Measurements from ENCODE around the gene TXN2.

DNA sequence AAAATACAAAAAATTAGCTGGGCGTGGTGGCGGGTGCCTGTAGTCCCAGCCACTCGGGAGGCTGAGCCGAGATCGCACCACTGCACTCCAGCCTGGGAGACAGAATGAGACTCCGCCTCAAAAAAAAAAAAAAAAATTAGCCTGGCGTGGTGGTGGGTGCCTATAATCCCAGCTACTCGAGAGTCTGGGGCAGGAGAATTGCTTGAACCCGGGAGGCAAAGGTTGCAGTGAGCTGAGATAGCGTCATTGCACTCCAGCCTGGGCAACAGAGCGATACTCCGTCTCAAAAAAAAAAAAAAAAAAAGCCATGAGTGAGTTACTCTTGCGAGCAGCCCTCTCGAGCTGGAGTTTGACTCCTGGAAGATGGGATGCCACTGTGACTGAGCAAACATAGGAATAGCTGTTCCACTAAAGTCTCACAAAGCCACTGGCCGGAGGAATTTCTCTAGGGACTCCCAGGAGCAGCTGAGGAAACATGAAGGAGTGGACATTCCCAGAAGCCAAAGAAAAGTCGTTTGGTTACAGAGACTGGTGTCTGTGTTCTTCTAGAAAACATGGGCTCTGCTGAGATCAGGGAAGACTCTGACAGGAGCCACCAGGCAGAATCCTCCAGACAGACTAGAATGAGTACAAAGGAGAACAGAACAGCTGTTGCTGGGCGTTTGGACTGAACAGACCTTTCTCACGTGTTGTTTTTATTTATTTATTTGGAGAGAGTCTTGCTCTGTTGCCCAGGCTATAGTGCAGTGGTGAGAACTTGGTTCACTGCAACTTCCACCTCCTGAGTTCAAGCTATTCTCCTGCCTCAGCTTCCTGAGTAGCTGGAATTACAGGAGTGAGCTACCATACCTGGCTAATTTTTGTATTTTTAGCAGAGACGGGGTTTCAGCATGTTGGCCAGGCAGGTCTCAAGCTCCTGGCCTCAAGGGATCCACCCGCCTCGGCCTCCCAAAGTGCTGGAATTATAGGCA lies 61.2 kb downstream of the TXN2 start:
- no peak for TF ChIP-seq CTCF (IDR thresholded peaks at IDR 0.05)
- no peak for TF ChIP-seq POLR2A (IDR thresholded peaks at IDR 0.05)
